SK-N-MC (cell line): Measurements from ENCODE around the gene IL32.

ENCODE experiments used
- EZH2 ChIP-seq: fragments of 200-600 bp; sonication (generic); IDR thresholded peaks from one replicate; pipeline ENCODE4 v1.6.1; 2017; ENCODE audit warnings: antibody characterized with exemption
- FOXP2 ChIP-seq: optimal IDR thresholded peaks from 2 replicates; pipeline ENCODE3; 2011; ENCODE audit warnings: mild to moderate bottlenecking, moderate library complexity; ENCODE audit not compliant: insufficient read depth; ENCODE audit errors: extremely low read length, control extremely low read depth
- POLR2AphosphoS5 ChIP-seq: IDR thresholded peaks from 2 replicates; pipeline ENCODE4 v1.6.1; 2012; ENCODE audit warnings: mild to moderate bottlenecking, low read depth, low read length, borderline replicate concordance

- no peak for TF ChIP-seq POLR2AphosphoS5
- no peak for TF ChIP-seq EZH2
- no peak for TF ChIP-seq FOXP2
Observed at GRCh38 chr16:3051494-3051893, 13.9 kb upstream of the IL32 start.
